Activated CD4-positive, alpha-beta T cell treated with anti-CD3 and anti-CD28 coated beads for 24 hours (primary cell): ENCODE results near the gene MEGF6.

ENCODE experiments used
- DNase-seq, 2 donors: peaks; one replicate each; pipeline ENCODE4 v3.0.0-alpha.2; 2020; ENCODE audit warnings: low read depth in 2 of 2

MEGF6 gene

GRCh38 chr1:3502641-3503524, 108.4 kb downstream of the MEGF6 start:
- no peak for DNase-seq

- DNase-seq: no peak
Observed at GRCh38 chr1:3501856-3502640, 109.3 kb downstream of the MEGF6 start.

- no peak for DNase-seq
Observed at GRCh38 chr1:3501437-3501836, 109.9 kb downstream of the MEGF6 start.

- no peak for DNase-seq
Observed at GRCh38 chr1:3500265-3500835, 111.0 kb downstream of the MEGF6 start.

GRCh38 chr1:3499611-3500010, 111.7 kb downstream of the MEGF6 start:
- DNase-seq: no peak

- no peak for DNase-seq
Observed at GRCh38 chr1:3498986-3499385, 112.3 kb downstream of the MEGF6 start.

GRCh38 chr1:3498246-3498930, 112.9 kb downstream of the MEGF6 start:
- DNase-seq: no peak

- no peak for DNase-seq
Observed at GRCh38 chr1:3497521-3497920, 113.8 kb downstream of the MEGF6 start.

GRCh38 chr1:3496916-3497315, 114.4 kb downstream of the MEGF6 start:
- DNase-seq: no peak

GRCh38 chr1:3495776-3496745, 115.2 kb downstream of the MEGF6 start:
- no peak for DNase-seq

GRCh38 chr1:3494321-3495308, 116.7 kb downstream of the MEGF6 start:
- no peak for DNase-seq

- DNase-seq: no peak
Observed at GRCh38 chr1:3492545-3493246, 118.6 kb downstream of the MEGF6 start.

- DNase-seq: peak; percentile 83 to 85
Observed at GRCh38 chr1:3491291-3492246, 119.7 kb downstream of the MEGF6 start.

- DNase-seq: no peak
Observed at GRCh38 chr1:3490046-3490745, 121.1 kb downstream of the MEGF6 start.

- no peak for DNase-seq
Observed at GRCh38 chr1:3488432-3488831, 122.9 kb downstream of the MEGF6 start.

GRCh38 chr1:3485016-3485415, 126.3 kb downstream of the MEGF6 start:
- DNase-seq: no peak

- peak; percentile 8 to 41 for DNase-seq
Observed at GRCh38 chr1:3483801-3484444, 127.4 kb downstream of the MEGF6 start.
